Choroid plexus epithelial cell (primary cell): Measurements from ENCODE around the gene NHSL2.
"Not testable (repeated sequence)": the region's sequence is repeated elsewhere in the genome, so short reads cannot be mapped to it uniquely, and the experiment has no call there.

Experiments used
- DNase-seq: peaks from one replicate; pipeline ENCODE4 v3.0.0-alpha.2; 2010; ENCODE audit warnings: low read depth
- H3K4me3 ChIP-seq: 2 replicates; pipeline ENCODE4 v1.5.1; 2011; ENCODE audit warnings: low read depth, mild to moderate bottlenecking, control low read depth, low read length, moderate library complexity
- TF ChIP-seq, protein P1 (sequence below): conservative IDR thresholded peaks from 2 replicates; pipeline ENCODE4 v1.5.1; 2011; ENCODE audit warnings: low read depth, mild to moderate bottlenecking, control low read depth, inconsistent platforms, low read length, moderate library complexity

NHSL2 gene

DNA sequence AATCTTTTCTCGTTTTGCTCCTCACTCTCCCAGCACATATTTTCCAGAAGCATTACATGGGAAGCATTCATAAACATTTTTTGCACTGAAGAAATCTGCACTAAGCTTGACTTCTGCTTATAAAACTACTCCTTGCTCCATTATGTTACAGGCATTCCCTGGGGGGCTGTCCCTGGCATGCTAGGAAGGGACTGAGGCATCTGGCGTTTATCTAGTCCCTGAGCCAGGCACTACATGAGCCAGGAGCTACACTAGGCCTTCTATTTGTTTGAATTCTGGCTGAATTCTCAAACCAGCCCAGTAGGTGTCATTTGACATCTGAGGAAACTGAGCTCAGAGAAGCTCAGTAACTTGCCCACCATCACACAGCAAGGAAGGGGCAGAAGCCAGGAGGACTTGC lies 43.3 kb downstream of the NHSL2 start:
- TF ChIP-seq, protein P1, sequence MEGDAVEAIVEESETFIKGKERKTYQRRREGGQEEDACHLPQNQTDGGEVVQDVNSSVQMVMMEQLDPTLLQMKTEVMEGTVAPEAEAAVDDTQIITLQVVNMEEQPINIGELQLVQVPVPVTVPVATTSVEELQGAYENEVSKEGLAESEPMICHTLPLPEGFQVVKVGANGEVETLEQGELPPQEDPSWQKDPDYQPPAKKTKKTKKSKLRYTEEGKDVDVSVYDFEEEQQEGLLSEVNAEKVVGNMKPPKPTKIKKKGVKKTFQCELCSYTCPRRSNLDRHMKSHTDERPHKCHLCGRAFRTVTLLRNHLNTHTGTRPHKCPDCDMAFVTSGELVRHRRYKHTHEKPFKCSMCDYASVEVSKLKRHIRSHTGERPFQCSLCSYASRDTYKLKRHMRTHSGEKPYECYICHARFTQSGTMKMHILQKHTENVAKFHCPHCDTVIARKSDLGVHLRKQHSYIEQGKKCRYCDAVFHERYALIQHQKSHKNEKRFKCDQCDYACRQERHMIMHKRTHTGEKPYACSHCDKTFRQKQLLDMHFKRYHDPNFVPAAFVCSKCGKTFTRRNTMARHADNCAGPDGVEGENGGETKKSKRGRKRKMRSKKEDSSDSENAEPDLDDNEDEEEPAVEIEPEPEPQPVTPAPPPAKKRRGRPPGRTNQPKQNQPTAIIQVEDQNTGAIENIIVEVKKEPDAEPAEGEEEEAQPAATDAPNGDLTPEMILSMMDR = no peak
- H3K4me3 ChIP-seq = no peak overlapping the region
- no peak for DNase-seq

DNA sequence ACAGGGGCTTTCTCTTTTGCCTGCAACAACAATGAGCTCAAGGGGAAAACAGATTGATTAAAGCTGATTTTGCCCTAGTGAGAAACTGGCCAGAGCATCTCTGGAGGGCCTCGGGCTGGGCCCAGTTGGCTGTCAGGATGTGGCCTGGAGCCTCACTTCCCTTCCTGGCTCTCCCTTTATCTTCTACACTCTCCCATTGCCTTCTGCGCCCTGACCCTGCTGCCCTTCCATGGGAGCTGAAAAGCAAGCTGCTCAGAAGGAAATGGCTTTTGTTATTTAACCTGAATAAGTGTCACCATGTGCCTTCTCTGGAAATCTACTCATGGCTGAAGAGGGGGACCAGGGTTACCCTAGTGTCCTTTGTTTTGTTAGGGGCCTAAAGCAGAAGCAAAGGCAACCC lies 43.8 kb downstream of the NHSL2 start:
- H3K4me3 ChIP-seq = no peak overlapping the region
- TF ChIP-seq, protein P1 = no peak

DNA sequence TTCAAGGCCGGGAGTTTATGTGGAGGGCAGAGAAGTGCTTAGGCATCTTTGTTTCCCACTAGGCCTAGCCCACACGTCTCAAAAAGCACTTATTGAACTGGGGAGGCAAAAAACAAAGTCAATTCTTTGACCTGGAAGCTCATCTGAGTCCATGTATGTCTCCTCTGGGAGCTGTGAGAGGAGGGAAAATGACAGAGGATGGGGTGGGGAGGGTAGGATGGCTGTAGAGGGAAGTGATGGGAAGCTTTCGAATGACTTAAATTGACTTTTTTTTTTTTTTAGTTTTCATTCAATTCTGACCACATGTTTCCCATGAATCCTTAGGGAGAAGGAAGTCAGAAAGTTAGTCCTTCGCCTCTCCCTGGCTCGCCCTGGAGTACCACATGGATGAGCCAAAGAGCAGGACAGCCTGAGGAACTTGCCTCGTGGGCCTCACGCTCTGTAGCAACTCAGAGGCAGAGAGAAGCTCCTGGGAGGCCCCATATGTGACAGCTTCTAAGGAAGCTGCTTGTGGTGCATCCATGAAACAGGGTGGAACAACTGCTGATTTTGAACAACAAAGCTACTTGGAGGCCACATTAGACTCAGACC lies 45.0 kb downstream of the NHSL2 start:
- TF ChIP-seq, protein P1 = no peak
- DNase-seq = no peak

More for the DNA sequence above, 43.8 kb downstream of the NHSL2 start:
- DNase-seq = no peak

DNA sequence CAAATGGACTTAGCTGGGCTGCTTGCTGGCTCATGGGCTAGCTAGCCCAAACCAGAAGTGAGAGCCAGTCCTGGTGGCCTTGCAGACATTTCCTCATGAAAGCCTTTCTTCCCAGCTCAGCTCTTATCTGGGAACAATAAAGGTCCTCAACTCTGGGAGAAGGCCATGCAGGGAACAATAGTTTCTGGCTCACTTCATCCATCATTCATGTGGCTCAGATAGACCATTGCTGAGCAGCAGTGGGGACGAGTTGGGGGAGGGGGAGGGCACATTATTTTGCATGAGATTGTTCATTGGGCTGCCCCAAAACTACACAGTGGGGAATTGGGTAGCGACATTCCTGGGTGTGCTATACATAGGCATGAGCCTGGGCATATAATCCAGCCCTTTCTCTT lies 47.6 kb downstream of the NHSL2 start:
- DNase-seq = no peak
- H3K4me3 ChIP-seq = no peak overlapping the region
- TF ChIP-seq, protein P1 = no peak

More for the DNA sequence above, 45.0 kb downstream of the NHSL2 start:
- H3K4me3 ChIP-seq = no peak overlapping the region

DNA sequence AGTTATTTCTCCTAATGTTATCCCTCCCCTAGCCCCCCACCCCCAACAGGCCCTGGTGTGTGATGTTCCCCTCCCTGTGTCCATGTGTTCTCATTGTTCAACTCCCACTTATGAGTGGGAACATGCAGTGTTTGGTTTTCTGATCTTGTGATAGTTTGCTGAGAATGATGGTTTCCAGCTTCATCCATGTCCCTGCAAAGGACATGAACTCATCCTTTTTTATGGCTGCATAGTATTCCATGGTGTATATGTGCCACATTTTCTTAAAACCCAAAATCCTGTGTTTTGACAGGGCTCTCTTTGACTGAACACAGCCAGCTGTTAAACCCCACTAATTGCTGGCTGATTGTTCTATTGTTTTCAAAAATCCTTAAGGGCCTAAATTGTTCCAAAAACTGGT lies 53.5 kb downstream of the NHSL2 start:
- not testable (repeated sequence) for DNase-seq, H3K4me3 ChIP-seq

DNA sequence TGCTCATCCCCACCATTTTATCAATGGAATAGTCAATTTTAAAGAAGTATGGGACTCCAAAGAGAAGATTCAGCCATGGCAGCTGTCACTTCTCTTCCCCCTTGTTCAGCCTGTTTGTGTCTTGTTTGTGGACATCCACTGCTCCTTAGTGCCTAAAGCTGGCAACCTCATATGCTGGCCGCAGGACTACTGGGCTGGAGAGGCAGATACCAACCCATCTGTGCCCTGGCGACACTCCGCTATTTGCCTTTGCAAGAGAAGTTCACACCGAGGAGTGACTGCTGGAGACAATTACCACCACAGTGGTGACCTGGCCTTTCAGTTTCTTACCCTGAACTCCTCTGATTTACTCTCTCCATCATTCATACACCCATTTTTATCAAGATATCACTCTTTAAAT lies 64.3 kb downstream of the NHSL2 start:
- TF ChIP-seq, protein P1 = no peak
- no peak overlapping the region for H3K4me3 ChIP-seq
- DNase-seq = no peak

DNA sequence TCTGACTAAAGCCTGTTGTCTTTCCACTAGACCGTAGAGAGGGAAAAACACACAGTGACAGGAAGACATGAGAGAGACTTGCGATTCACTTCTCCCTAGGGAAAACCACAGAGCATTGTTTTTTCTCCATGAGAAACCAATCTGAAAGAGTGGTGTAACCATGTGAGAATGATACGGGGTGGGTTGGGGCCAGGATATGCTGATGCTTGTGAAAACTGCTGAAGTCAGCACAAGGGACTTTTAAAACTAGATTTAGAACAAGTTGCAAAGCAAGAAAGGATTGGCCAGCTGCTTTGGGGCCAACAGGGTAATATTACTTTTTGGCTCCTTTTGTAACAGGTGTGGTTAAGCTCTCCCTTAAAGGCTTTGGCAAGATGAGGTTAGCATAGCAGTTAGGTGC lies 66.1 kb downstream of the NHSL2 start:
- DNase-seq = no peak
- no peak overlapping the region for H3K4me3 ChIP-seq
- TF ChIP-seq, protein P1 = no peak
